ENCODE measurements around the gene ELP4. TPM values are rescaled to one million over a fixed set of nuclear protein-coding genes. Genes with fewer than 3 reads are reported as not detected.

ELP4 gene
- polyA plus RNA-seq, 2 of the 4 experiments (the other 2 are of a cell fraction) = 16.9 to 26.0 TPM

- ATAC-seq = no peak
- Histone ChIP-seq H3K4me2 (no peak overlapping the region), H3K9me3 (no peaks in the 10 kb centered on the region), H3K27ac (no peak overlapping the region), H3K4me3 (no peak overlapping the region), H3K4me1 (no peaks in the 10 kb centered on the region)
- FAIRE-seq = no peak
- TF ChIP-seq POLR2A (IDR thresholded peaks at IDR 0.05; ENCODE audit: low read length) = no peak
- no peak for TF ChIP-seq CEBPB (IDR thresholded peaks at IDR 0.05)
- TF ChIP-seq EHMT2 (IDR thresholded peaks at IDR 0.05; ENCODE audit: low read depth) = no peak
- TF ChIP-seq ESRRA (IDR thresholded peaks at IDR 0.05; ENCODE audit: borderline replicate concordance, low read length) = no peak
- no peak for TF ChIP-seq NPAS2 (CRISPR knock-in tag; IDR thresholded peaks at IDR 0.05; ENCODE audit: borderline replicate concordance)
- no peak for DNase-seq (ENCODE audit: low read depth in 1 of 2, low spot score in 1 of 2)
- CTCF ChIA-PET = interaction anchor here (0.8 to 1.5 kb wide), 2 partner anchors 44 to 46 kb away, joined by 3 read pairs; no protein-coding TSS in a partner anchor
- POLR2A ChIA-PET = no interaction called here
- WGBS (ENCODE audit: missing lambda C conversion rate) = 88% methylated on average over 47 of the region's 52 CpGs
These were observed 315.6 kb downstream of the ELP4 start for GRCh38 chr11:31824879-31825837.

GRCh38 chr11:31825838-31826484 is 316.4 kb downstream of the ELP4 start:
- no peaks in the 10 kb centered on the region for H3K9me3 ChIP-seq
- no peak for FAIRE-seq
- ChIA-PET CTCF (interaction anchor here (0.8 to 1.5 kb wide), 2 partner anchors 44 to 45 kb away, joined by 3 read pairs; no protein-coding TSS in a partner anchor), POLR2A (no interaction called here)
- no peak for ATAC-seq
- H3K4me2 ChIP-seq = no peak overlapping the region
- 79% methylated on average over 26 of the region's 37 CpGs for WGBS (ENCODE audit: missing lambda C conversion rate)
- DNase-seq (ENCODE audit: low read depth in 1 of 2, low spot score in 1 of 2) = no peak
- H3K27ac ChIP-seq = no peak overlapping the region
- no peak overlapping the region for H3K4me3 ChIP-seq
- no peaks in the 10 kb centered on the region for H3K4me1 ChIP-seq
- TF ChIP-seq POLR2AphosphoS2 (conservative IDR thresholded peaks at IDR 0.05; ENCODE audit: low read length) = no peak
- TF ChIP-seq TP53 (CRISPR knock-in tag; IDR thresholded peaks at IDR 0.05) = no peak
- TF ChIP-seq FOSB (CRISPR knock-in tag; IDR thresholded peaks at IDR 0.05) = no peak

- Histone ChIP-seq H3K4me2 (no peak overlapping the region), H3K4me1 (no peaks in the 10 kb centered on the region), H3K9me3 (no peaks in the 10 kb centered on the region), H3K4me3 (no peak overlapping the region), H3K27ac (no peak overlapping the region)
- WGBS (ENCODE audit: missing lambda C conversion rate) = 91% methylated on average over 29 of the region's 55 CpGs
- ChIA-PET CTCF (interaction anchor here (1.5 kb wide), 1 partner anchor 44 kb away, joined by 3 read pairs; no protein-coding TSS in a partner anchor), POLR2A (no interaction called here)
- FAIRE-seq = no peak
- TF ChIP-seq ZFP36 (IDR thresholded peaks at IDR 0.05; ENCODE audit: borderline replicate concordance, partially characterized antibody) (no peak), FOXS1 (CRISPR knock-in tag; IDR thresholded peaks at IDR 0.05) (no peak), TFCP2L1 (CRISPR knock-in tag; IDR thresholded peaks at IDR 0.05) (no peak), GATA3 (IDR thresholded peaks at IDR 0.05; ENCODE audit: borderline replicate concordance) (no peak), POLR2AphosphoS2 (conservative IDR thresholded peaks at IDR 0.05; ENCODE audit: low read length) (no peak), EHF (CRISPR knock-in tag; IDR thresholded peaks at IDR 0.05) (no peak), POLR2A (IDR thresholded peaks at IDR 0.05; ENCODE audit: low read length) (no peak), KDM5A (IDR thresholded peaks at IDR 0.05) (no peak), PBX3 (IDR thresholded peaks at IDR 0.05) (no peak), BCL3 (IDR thresholded peaks at IDR 0.05) (no peak), HOXB5 (CRISPR knock-in tag; IDR thresholded peaks at IDR 0.05) (no peak), HDAC2 (IDR thresholded peaks at IDR 0.05) (no peak), CHD4 (IDR thresholded peaks at IDR 0.05; ENCODE audit: borderline replicate concordance) (no peak), EP300 (IDR thresholded peaks at IDR 0.05) (no peak), ZSCAN20 (CRISPR knock-in tag; IDR thresholded peaks at IDR 0.05) (no peak), MAZ (IDR thresholded peaks at IDR 0.05; ENCODE audit: borderline replicate concordance, low read depth, low read length) (no peak)
- ATAC-seq = no peak
- no peak for DNase-seq (ENCODE audit: low read depth in 1 of 2, low spot score in 1 of 2)
These were observed 317.2 kb downstream of the ELP4 start for GRCh38 chr11:31826536-31827438.

Data from A549 (cell line).